ENCODE measurements around the gene WSCD2.

The WSCD2 gene

GRCh38 chr12:108102363-108102762 is 26.7 kb upstream of the WSCD2 start:
- no peaks in the 10 kb centered on the region for H3F3A ChIP-seq (ENCODE audit: low read depth)
- TF ChIP-seq CTCF (conservative IDR thresholded peaks at IDR 0.05; ENCODE audit: low read length): no peak
- TF ChIP-seq EZH2phosphoT487 (IDR thresholded peaks at IDR 0.05; ENCODE audit: borderline replicate concordance): no peak

GRCh38 chr12:108103087-108103486 is 26.0 kb upstream of the WSCD2 start:
- Histone ChIP-seq H3K9ac (ENCODE audit: low read depth, low read length, poor library complexity, severe bottlenecking) (no peak overlapping the region), H3K9me3 (ENCODE audit: insufficient read depth, low read depth, low read length) (no peaks in the 10 kb centered on the region), H3K4me2 (ENCODE audit: low read depth, low read length, poor library complexity, severe bottlenecking) (no peak overlapping the region), H3K79me2 (ENCODE audit: insufficient read depth, low read length) (no peaks in the 10 kb centered on the region), H2AFZ (ENCODE audit: low read length) (no peak overlapping the region), H3K36me3 (ENCODE audit: insufficient read depth, low read length) (no peaks in the 10 kb centered on the region), H3K4me1 (ENCODE audit: insufficient read depth, low read length, poor library complexity, severe bottlenecking) (no peaks in the 10 kb centered on the region), H4K20me1 (ENCODE audit: insufficient read depth, low read length, poor library complexity, severe bottlenecking) (no peaks in the 10 kb centered on the region), H3K27me3 (ENCODE audit: insufficient read depth, low read length, poor library complexity, severe bottlenecking) (no peaks in the 10 kb centered on the region), H3K9me2 (replicated peaks; ENCODE audit: low read depth, low read length) (no peaks in the 10 kb centered on the region), H3F3A (ENCODE audit: low read depth) (no peaks in the 10 kb centered on the region), H3K4me3 (ENCODE audit: low read length, poor library complexity, severe bottlenecking) (no peak overlapping the region)
- TF ChIP-seq EZH2phosphoT487 (IDR thresholded peaks at IDR 0.05; ENCODE audit: borderline replicate concordance) (no peak), CTCF (conservative IDR thresholded peaks at IDR 0.05; ENCODE audit: low read length) (no peak)

More at GRCh38 chr12:108102363-108102762, 26.7 kb upstream of the WSCD2 start:
- Histone ChIP-seq H2AFZ (ENCODE audit: low read length) (no peak overlapping the region), H3K36me3 (ENCODE audit: insufficient read depth, low read length) (no peaks in the 10 kb centered on the region), H3K27me3 (ENCODE audit: insufficient read depth, low read length, poor library complexity, severe bottlenecking) (no peaks in the 10 kb centered on the region), H3K4me1 (ENCODE audit: insufficient read depth, low read length, poor library complexity, severe bottlenecking) (no peaks in the 10 kb centered on the region), H3K9me3 (ENCODE audit: insufficient read depth, low read depth, low read length) (no peaks in the 10 kb centered on the region), H3K79me2 (ENCODE audit: insufficient read depth, low read length) (no peaks in the 10 kb centered on the region), H3K9me2 (replicated peaks; ENCODE audit: low read depth, low read length) (no peaks in the 10 kb centered on the region), H3K9ac (ENCODE audit: low read depth, low read length, poor library complexity, severe bottlenecking) (no peak overlapping the region), H4K20me1 (ENCODE audit: insufficient read depth, low read length, poor library complexity, severe bottlenecking) (no peaks in the 10 kb centered on the region), H3K4me3 (ENCODE audit: low read length, poor library complexity, severe bottlenecking) (no peak overlapping the region), H3K4me2 (ENCODE audit: low read depth, low read length, poor library complexity, severe bottlenecking) (no peak overlapping the region)

GRCh38 chr12:108103517-108103916 is 25.6 kb upstream of the WSCD2 start:
- TF ChIP-seq CTCF (conservative IDR thresholded peaks at IDR 0.05; ENCODE audit: low read length) (no peak), EZH2phosphoT487 (IDR thresholded peaks at IDR 0.05; ENCODE audit: borderline replicate concordance) (no peak)
- H4K20me1 ChIP-seq (ENCODE audit: insufficient read depth, low read length, poor library complexity, severe bottlenecking): no peaks in the 10 kb centered on the region

More at GRCh38 chr12:108103517-108103916, 25.6 kb upstream of the WSCD2 start:
- H3K79me2 ChIP-seq (ENCODE audit: insufficient read depth, low read length): no peaks in the 10 kb centered on the region
- H3K9me2 ChIP-seq (replicated peaks; ENCODE audit: low read depth, low read length): no peaks in the 10 kb centered on the region
- no peaks in the 10 kb centered on the region for H3K9me3 ChIP-seq (ENCODE audit: insufficient read depth, low read depth, low read length)
- H3K4me1 ChIP-seq (ENCODE audit: insufficient read depth, low read length, poor library complexity, severe bottlenecking): no peaks in the 10 kb centered on the region
- no peak overlapping the region for H3K4me3 ChIP-seq (ENCODE audit: low read length, poor library complexity, severe bottlenecking)
- H3F3A ChIP-seq (ENCODE audit: low read depth): no peaks in the 10 kb centered on the region
- no peak overlapping the region for H2AFZ ChIP-seq (ENCODE audit: low read length)
- H3K4me2 ChIP-seq (ENCODE audit: low read depth, low read length, poor library complexity, severe bottlenecking): no peak overlapping the region
- H3K36me3 ChIP-seq (ENCODE audit: insufficient read depth, low read length): no peaks in the 10 kb centered on the region
- no peak overlapping the region for H3K9ac ChIP-seq (ENCODE audit: low read depth, low read length, poor library complexity, severe bottlenecking)
- no peaks in the 10 kb centered on the region for H3K27me3 ChIP-seq (ENCODE audit: insufficient read depth, low read length, poor library complexity, severe bottlenecking)

All from Loucy (cell line).